GM18907 (cell line): ENCODE data around the gene SLC16A11.
"Not testable (repeated sequence)": the region's sequence is repeated elsewhere in the genome, so short reads cannot be mapped to it uniquely, and the experiment has no call there.

Experiments used
- ATAC-seq: cut with Tn5 transposase; IDR thresholded peaks from one replicate; pipeline ENCODE4 v1.9.1; 2021; ENCODE audit warnings: mild to moderate bottlenecking, moderate library complexity; ENCODE audit not compliant: unreplicated experiment

SLC16A11 gene

DNA sequence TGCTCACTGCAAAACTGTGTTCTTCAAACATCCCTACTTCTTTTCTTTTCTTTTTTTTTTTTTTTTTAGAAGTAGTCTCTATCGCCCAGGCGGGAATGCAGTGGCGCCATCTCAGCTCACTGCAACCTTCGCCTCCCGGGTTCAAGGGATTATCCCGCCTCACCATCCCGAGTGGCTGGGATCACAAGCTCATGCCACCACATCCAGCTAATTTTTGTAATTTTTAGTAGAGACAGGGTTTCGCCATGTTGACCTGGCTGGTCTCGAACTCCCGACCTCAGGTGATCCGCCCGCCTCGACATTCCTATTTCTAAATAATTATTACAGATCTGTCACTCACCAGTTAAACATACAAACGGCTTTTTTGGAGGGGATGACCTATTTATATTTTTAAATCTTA, 32.5 kb downstream of the SLC16A11 start:
- no peak for ATAC-seq

DNA sequence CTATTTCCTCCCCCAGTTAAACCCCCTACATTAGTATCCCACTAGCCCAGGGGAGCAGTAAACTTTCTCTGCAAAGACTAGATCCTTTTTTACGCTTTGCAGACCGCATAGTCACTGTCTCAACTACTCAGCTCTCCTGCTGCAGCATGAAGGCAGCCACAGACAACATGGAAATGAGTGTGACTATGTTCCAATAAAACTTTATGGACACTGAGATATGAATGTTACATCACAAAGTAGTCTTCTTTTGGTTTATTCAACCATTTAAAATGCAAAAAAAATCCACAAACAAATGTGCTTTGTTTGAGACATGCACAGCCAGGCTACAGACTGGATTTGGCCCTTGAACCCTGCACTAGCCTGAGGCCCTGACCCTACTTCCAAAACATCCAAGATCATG, 33.4 kb downstream of the SLC16A11 start:
- no peak for ATAC-seq

DNA sequence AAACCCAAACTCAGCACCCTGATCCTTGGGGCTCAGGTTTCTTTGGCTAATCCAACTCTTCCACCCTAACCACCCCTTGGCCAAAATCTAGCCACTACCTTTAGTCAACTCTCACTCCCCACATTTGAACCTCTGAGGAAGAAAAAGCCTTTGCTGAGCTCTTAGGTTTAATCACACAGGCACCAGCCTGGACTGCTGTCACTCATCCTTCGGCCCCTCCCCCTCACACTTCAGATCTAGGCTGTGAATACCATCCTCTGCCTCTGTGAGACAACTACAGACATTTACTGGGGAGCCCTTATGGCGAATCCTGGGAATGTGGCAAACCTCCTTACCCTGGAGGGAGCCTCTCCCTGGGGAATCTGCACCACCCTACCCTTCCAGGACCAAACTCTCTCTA, 36.7 kb downstream of the SLC16A11 start:
- ATAC-seq, result no peak

DNA sequence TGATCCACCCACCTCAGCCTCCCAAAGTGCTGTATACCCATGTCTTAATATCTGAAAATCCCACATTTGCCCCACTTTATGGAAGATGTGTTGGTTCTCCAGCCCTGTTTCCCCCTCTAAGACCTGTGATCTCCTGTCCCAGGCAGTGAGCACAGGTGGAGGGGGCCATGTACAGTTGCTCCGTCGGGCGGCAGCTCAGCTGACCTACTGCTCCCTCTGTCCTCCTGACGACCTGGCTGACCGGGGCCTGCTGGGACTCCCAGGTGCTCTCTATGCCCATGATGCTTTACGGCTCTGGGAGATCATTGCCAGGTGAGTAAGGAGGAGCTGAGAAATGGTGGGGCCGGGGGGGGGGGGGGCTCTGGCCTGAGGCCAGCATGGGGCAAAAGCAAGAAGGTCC, 38.2 kb downstream of the SLC16A11 start:
- ATAC-seq, result no peak

DNA sequence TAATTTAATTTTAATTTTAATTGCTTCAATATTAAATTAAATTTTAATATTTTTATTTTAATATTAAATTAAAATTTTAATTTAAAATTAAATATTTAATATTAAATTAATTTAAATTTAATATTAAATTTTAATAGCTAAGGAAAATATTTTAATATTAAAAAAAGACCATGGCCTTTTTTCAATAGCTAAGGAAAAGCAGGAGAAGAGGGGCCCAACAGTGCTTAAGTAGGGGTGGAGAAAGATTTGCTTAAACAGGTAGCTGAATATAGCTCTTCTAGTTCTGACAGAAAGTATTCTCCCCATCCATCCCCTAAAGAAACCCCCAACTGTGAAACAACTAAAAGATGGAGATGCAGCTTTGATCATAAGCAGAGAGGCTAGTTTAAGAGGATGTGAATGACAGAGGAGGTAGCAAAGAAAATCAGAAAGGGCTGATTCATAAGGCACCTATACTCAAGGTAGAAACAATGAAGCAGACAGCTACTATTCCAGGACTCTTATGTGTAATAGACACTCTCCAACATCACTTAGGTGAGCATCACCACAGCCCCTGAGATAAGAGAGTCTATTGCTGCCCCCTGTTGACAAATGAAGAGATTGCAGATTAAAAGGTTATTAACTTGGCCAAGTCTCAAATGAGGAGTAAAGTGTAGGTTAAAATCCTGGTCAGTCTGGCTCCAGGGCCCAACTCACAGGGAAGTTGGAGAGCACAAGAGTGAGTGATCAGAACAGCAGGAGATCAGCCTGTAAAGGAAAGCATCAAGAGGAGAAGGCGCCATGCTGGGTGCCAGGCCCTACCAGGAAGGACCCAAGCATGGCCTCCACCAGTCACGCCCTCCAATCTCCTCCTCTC, 39.3 kb downstream of the SLC16A11 start:
- no peak for ATAC-seq

DNA sequence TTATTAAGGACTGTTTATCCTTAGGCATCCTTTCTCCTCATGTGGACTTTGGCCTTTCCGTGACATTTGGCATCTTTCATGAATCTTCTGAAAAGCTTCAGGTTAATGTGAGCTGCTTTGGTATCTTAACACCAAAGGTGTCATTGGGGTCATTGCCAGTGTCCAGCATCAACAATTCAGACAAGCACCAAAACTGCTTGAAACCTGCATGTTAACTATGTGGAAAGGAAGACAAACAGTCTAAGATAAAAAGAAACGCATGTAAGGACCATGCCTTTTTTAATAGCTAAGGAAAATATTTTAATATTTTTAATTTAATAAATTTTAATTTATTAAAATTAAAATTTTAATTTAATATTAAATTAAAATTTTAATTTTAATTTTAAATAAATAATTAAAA, 40.1 kb downstream of the SLC16A11 start:
- no peak for ATAC-seq

DNA sequence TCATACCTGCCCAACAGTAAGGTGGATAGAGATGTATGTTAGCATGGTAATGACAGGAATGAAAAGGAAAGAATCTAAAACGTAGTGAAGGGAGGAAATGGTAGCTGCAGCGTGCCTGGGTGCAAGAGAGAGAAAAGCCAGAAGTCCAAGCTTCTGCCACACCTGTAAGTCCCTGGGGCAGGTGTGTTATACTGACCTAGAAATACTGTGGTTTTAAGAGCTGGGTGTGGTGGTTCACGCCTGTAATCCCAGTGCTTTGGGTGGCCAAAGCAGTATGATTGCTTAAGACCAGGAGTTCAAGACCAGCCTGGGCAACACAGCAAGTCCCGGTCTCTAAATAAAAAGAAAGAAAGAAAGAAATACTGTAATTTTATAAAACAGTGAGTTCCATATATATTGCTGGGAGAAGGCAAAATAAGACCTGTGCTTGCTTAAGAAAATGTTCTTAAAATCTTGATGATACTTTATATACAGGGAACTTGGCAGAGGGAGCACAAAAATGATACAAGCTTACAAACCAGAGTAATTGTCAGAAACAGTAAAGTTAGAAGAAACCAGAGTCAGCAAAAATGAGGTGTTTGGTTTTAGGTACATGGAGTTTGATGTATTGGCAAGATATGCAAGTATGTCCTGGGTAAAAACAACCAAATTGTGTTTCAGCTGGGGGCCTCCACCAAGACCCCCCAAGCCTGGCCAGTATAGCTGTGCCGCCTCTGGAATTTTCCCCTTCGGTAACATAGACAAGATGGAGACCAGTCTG, 41.4 kb downstream of the SLC16A11 start:
- no peak for ATAC-seq

DNA sequence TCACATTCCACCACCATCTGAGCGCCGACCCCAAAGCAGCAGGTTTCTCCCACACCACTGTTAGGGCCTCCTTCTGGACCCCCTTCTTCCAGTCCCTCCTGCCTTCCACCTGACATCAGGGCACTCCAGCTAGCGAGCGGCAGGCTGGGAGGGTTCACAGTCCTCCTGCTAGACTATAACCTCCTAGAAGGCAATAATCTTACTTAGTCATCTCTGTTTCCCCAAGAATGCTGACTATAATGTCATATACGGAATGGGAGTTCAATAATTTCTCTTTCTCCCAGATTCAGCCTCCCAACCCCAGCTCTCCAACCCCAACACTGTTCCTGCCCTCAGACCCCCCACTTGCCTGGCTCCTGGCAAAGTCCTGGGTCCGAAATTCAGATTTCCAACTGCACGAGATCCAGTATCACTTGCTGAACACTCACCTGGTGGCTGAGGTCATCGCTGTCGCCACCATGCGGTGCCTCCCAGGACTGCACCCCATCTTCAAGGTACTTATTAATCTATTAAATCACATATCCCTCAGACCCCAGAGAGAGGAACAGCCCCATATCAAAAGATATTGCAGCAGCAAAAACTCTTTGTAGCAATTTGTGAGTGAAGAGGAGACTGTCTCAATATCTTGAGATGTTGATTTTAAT, 42.5 kb downstream of the SLC16A11 start:
- no peak for ATAC-seq

DNA sequence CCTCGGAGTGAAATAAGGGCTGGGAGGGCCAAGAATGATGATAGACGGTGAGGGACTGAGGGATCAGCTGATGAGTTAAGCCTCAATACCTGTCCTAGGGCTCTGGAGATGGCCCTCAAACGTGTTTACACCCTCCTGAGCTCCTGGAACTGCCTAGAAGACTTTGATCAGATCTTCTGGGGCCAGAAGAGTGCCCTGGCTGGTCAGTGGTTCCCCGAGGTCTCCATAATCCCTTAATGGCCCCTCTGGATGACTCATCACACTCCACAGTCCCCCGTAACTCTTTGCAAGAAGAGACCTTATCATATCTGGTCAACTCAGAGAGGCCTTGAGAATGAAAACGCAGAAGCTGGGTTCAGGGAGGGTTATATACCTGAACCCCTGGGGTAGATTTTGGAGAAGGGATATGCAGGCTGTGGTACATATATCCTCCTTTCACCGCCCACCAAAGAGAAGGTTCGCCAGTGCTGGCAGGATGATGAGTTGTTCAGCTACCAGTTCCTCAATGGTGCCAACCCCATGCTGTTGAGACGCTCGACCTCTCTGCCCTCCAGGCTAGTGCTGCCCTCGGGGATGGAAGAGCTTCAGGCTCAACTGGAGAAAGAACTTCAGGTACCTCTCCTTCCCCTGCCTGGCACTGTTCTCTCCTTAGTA, 44.9 kb downstream of the SLC16A11 start:
- ATAC-seq, result no peak

DNA sequence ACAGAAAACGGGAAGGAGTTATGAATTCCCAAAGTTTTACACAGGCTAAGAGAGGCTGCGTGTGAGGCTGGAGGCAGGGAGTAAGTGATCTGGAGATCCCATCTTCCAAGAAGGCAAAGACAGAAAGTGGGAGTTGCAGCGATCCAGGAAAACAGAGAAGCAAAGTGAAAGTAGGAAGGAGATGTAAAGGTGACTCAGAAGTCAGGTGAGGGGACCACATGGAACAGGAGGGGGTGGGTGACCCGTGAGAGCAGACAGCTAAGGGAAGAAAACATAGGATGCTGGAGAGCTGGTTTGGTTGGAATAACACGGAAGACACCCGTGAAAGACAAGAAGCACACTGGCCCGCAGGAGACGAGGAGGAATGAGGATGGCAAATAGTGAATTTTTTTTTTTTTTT, 46.7 kb downstream of the SLC16A11 start:
- no peak for ATAC-seq

DNA sequence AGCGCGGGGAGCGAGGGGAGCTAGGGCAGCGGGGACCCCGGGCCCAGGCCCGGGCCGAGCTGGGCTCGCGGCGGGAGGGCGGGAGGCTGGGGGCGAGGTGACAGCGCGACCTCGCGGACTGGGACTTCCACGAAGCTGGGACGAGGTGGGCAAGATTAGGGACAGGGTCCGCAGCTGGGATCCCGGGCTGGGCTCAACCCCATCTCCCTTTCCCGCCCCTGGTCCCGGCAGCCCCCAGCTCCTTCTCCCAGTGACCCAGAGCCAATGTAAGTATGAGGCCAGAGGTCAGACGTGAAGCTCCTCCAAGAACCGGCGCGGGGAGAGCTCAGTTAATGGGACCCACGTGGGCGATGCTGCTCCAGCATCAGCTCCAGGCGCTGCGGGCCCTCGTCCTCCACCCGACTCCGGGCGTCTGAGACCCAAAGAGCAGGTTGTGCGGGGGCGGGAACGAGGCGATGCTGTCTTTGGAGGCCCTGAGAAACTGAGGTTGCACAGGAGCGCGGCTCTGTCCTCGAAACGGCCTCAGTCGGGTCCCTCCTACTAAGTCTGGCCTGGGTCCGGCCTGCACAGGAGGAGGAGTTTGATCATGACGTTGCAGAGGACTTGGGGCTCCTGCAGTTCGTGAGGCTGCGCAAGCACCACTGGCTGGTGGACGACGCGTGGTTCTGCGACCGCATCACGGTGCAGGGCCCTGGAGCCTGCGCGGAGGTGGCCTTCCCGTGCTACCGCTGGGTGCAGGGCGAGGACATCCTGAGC, 47.5 kb downstream of the SLC16A11 start:
- ATAC-seq, result no peak

DNA sequence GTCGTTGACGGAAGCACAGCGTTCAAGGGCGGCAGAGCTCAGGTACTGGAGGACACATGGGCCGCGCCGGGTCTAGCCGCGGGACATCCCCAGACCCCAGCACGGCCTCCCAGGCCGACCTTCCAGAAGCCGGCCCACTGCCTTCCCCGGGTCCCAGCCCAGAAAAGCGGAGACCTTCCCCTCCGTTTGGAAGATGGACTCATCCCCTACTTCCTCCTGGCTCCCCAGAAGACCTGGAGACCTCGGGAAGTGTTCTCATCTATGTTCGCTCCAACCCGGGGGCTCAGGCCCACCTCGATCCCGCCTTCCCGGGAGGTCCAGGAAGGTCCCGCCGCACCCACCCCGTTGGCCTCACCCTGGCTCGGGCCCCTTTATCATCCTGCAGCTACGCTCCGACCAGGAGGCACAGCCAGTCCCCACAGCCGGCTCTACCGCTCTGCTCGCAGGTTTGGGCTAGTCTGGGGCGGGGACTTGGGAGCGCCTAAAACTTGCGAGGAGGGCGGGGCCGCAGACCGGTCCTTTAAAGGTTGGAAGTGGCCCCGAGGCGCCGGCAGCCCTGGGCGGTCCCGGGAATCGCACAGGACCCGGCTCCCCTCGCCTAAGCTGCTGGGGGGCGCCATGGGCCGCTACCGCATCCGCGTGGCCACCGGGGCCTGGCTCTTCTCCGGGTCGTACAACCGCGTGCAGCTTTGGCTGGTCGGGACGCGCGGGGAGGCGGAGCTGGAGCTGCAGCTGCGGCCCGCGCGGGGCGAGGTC, 48.2 kb downstream of the SLC16A11 start, which contains the start of gene ALOX12:
ALOX12 (plus strand) TSS at position 550 of the 756 bp plus-strand sequence; CDS start at position 619, 69 bp downstream.
- ATAC-seq, result no peak

DNA sequence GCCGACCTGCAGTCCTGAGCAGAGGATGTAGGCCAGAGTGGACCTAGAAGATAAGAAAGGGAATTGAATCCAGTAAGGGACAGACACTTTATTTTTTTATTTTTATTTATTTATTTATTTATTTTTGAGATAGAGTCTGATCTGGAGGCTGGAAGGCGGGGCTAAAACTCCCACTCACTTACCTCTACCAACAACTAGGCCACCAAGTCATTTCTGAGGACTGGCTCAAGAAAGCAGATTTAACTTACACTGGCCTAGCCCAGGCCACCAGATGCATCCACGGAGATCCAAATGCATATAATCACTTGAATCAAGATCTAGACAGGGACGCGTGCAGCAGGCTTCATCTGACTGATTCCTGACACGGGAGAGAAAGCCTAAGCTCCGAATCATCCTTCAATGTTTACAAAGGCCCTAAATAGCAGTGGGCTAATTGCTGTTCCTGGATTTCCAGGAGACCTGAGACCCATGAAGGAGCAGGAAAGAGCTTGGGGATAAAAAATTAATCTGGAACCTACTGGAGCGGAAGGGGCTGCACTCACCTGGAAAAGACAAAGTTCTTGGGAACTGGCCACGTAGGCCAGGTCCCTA, 49.1 kb downstream of the SLC16A11 start:
- ATAC-seq, result no peak

DNA sequence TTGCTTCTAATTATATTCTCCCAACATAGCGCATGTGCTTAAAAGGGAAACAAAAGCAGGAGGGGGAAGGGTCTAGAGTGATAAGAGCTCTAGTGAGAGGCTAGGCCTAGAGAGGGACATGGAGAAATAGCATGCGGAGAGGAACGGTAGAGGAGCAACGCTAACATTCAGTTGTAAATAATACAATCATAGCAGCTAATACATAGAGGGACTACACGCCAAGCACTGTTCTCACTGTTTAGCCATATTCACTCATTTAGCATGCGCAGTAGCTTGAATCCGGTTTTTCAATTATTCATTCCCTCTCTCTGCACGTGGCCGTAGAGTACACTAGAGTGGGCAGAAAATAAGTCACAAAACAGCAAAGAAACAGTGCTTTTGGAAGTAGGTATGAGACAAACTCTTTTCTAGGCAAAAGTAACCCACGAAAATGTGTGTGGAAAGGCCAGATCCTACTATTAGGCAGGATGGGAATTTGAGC, 49.7 kb downstream of the SLC16A11 start:
- no peak for ATAC-seq

DNA sequence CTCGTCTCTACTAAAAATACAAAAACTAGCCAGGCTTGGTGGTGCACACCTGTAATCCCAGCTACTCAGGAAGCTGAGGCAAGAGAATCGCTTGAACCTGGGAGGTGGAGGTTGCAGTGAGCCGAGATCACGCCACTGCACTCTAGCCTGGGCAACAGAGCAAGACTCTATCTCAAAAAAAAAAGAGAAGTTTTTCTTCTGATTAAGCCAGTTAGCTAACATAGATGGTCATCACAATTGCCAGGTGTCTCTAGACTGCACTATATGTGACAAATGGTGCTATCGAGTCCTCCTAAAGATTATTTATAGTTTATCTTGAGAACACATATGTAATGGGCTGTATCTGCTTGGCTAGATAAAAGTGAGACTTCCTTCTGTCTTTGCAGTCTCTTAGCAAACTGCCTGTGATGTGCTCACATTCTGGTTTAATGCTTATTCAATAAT, 50.3 kb downstream of the SLC16A11 start:
- not testable (repeated sequence) for ATAC-seq
